OCI-LY1 (cell line): ENCODE data around the gene EXOC1L.

ENCODE experiments used
- H2AFZ ChIP-seq: fragments of 200-600 bp; sonication (generic), shearing (Covaris generic); 2 replicates; pipeline ENCODE4 v1.6.0; 2014; ENCODE audit warnings: antibody characterized with exemption, mild to moderate bottlenecking, low read length
- H3F3A ChIP-seq: fragments of 200-600 bp; sonication (generic), shearing (Covaris generic); 2 replicates; pipeline ENCODE4 v1.6.0; 2014; ENCODE audit warnings: mild to moderate bottlenecking, antibody characterized with exemption, low read length, moderate library complexity; ENCODE audit not compliant: insufficient read depth
- H3K27ac ChIP-seq: fragments of 200-600 bp; sonication (generic); 2 replicates; pipeline ENCODE4 v1.5.1; 2014; ENCODE audit warnings: low read length, mixed run types, mild to moderate bottlenecking, low read depth; ENCODE audit not compliant: poor library complexity, severe bottlenecking
- H3K27me3 ChIP-seq: fragments of 200-600 bp; sonication (generic); 2 replicates; pipeline ENCODE4 v1.6.0; 2014; ENCODE audit warnings: antibody characterized with exemption, mild to moderate bottlenecking, low read length, moderate library complexity; ENCODE audit not compliant: insufficient read depth
- H3K36me3 ChIP-seq: fragments of 200-600 bp; sonication (generic); 2 replicates; pipeline ENCODE4 v1.6.1; 2014; ENCODE audit warnings: mild to moderate bottlenecking, antibody characterized with exemption, low read length, moderate library complexity, mixed read lengths; ENCODE audit not compliant: insufficient read depth
- H3K4me1 ChIP-seq: fragments of 200-600 bp; sonication (generic); 2 replicates; pipeline ENCODE4 v1.5.1; 2014; ENCODE audit warnings: mild to moderate bottlenecking, low read length, moderate library complexity; ENCODE audit not compliant: insufficient read depth, severe bottlenecking
- H3K4me2 ChIP-seq: fragments of 200-600 bp; sonication (generic), shearing (Covaris generic); 2 replicates; pipeline ENCODE4 v1.6.1; 2014; ENCODE audit warnings: low read length
- H3K4me3 ChIP-seq: fragments of 200-600 bp; sonication (generic); 2 replicates; pipeline ENCODE4 v1.5.1; 2014; ENCODE audit warnings: low read length, low read depth, mild to moderate bottlenecking, mixed read lengths; ENCODE audit not compliant: poor library complexity, severe bottlenecking
- H3K79me2 ChIP-seq: fragments of 200-600 bp; shearing (Covaris generic); 2 replicates; pipeline ENCODE4 v1.6.1; 2016; ENCODE audit warnings: mixed run types, low read length, mixed read lengths; ENCODE audit not compliant: insufficient read depth
- H3K9ac ChIP-seq: fragments of 200-600 bp; sonication (generic), shearing (Covaris generic); 2 replicates; pipeline ENCODE4 v1.6.1; 2014; ENCODE audit warnings: mild to moderate bottlenecking, low read length, mixed read lengths
- H3K9me2 ChIP-seq: fragments of 200-600 bp; sonication (generic), shearing (Covaris generic); 2 replicates; pipeline ENCODE4 v1.6.1; 2014; ENCODE audit warnings: low read depth, mild to moderate bottlenecking, low read length, mixed read lengths
- H3K9me3 ChIP-seq: fragments of 200-600 bp; shearing (Covaris generic); 2 replicates; pipeline ENCODE4 v1.6.1; 2014; ENCODE audit warnings: low read length, mixed read lengths
- H4K20me1 ChIP-seq: fragments of 200-600 bp; sonication (generic), shearing (Covaris generic); 2 replicates; pipeline ENCODE4 v1.6.0; 2016; ENCODE audit warnings: mild to moderate bottlenecking, low read length; ENCODE audit not compliant: insufficient read depth
- EZH2 ChIP-seq: fragments of 200-600 bp; sonication (generic), shearing (Covaris generic); IDR thresholded peaks from 2 replicates; pipeline ENCODE4 v1.8.0; 2017; ENCODE audit warnings: borderline replicate concordance, mixed run types, mild to moderate bottlenecking, antibody characterized with exemption, low read length, moderate library complexity, mixed read lengths
- TF ChIP-seq, protein P1 (sequence below): fragments of 200-600 bp; sonication (generic), shearing (Covaris generic); IDR thresholded peaks from 2 replicates; pipeline ENCODE4 v1.5.1; 2017; ENCODE audit warnings: mild to moderate bottlenecking, antibody characterized with exemption, low read length, moderate library complexity, mixed read lengths

The EXOC1L gene

DNA sequence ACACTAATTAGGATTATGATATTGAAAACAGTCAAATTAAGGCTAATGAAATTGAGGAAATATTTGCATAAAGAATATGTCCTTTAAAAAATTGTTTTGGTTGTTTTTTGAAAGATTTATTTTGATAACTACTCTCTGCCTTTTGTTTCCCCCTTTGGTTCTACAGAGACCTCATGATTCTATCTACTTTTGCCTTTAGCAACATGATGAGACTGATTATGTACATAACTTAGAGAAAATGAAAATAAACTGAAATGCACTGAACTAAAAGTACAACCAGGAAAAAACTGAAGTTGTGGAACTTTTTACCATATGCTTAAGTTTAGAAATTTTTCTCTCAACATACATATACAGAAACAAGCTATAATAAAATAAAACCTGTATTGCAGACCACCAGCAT is 55.2 kb downstream of the EXOC1L start:
- Histone ChIP-seq H2AFZ (no peak overlapping the region), H3K27ac (no peak overlapping the region), H3K4me3 (no peak overlapping the region), H3K79me2 (no peaks in the 10 kb centered on the region), H3K4me2 (no peak overlapping the region), H3K4me1 (no peaks in the 10 kb centered on the region), H4K20me1 (no peaks in the 10 kb centered on the region), H3K9me2 (no peaks in the 10 kb centered on the region), H3K36me3 (peaks cover 44% of the 10 kb centered on the region), H3F3A (no peaks in the 10 kb centered on the region), H3K9me3 (no peaks in the 10 kb centered on the region), H3K9ac (no peak overlapping the region), H3K27me3 (no peaks in the 10 kb centered on the region)
- TF ChIP-seq, protein P1, sequence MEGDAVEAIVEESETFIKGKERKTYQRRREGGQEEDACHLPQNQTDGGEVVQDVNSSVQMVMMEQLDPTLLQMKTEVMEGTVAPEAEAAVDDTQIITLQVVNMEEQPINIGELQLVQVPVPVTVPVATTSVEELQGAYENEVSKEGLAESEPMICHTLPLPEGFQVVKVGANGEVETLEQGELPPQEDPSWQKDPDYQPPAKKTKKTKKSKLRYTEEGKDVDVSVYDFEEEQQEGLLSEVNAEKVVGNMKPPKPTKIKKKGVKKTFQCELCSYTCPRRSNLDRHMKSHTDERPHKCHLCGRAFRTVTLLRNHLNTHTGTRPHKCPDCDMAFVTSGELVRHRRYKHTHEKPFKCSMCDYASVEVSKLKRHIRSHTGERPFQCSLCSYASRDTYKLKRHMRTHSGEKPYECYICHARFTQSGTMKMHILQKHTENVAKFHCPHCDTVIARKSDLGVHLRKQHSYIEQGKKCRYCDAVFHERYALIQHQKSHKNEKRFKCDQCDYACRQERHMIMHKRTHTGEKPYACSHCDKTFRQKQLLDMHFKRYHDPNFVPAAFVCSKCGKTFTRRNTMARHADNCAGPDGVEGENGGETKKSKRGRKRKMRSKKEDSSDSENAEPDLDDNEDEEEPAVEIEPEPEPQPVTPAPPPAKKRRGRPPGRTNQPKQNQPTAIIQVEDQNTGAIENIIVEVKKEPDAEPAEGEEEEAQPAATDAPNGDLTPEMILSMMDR, result no peak
- TF ChIP-seq EZH2, result no peak

DNA sequence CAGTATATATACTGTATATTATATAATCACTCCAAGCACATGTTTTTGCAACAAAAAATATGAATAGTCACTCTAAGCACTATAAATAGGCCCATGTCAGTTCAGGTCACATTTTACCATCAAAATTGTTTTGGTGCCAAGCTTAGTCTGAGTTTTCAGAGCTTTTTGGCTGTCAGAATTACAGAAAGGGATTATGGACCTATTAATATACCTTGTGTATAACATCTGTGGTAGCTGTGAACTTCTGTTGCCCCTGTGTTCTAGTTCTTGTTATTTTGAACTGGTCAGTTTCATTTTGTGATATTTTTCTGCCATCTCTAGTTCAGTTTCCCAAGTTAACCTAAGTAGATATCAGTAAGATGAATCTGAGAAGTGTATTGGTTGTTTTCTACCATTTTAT is 56.8 kb downstream of the EXOC1L start:
- H3K27me3 ChIP-seq, result no peaks in the 10 kb centered on the region
- no peak overlapping the region for H3K27ac ChIP-seq
- no peak overlapping the region for H3K4me2 ChIP-seq
- H3K36me3 ChIP-seq, result peaks cover 40% of the 10 kb centered on the region
- no peaks in the 10 kb centered on the region for H3K9me2 ChIP-seq
- no peak for TF ChIP-seq EZH2
- TF ChIP-seq, protein P1, result no peak
- no peak overlapping the region for H3K4me3 ChIP-seq
- H4K20me1 ChIP-seq, result no peaks in the 10 kb centered on the region
- no peaks in the 10 kb centered on the region for H3K4me1 ChIP-seq
- no peak overlapping the region for H2AFZ ChIP-seq
- H3F3A ChIP-seq, result no peaks in the 10 kb centered on the region
- H3K79me2 ChIP-seq, result no peaks in the 10 kb centered on the region
- no peak overlapping the region for H3K9ac ChIP-seq
- H3K9me3 ChIP-seq, result no peaks in the 10 kb centered on the region

DNA sequence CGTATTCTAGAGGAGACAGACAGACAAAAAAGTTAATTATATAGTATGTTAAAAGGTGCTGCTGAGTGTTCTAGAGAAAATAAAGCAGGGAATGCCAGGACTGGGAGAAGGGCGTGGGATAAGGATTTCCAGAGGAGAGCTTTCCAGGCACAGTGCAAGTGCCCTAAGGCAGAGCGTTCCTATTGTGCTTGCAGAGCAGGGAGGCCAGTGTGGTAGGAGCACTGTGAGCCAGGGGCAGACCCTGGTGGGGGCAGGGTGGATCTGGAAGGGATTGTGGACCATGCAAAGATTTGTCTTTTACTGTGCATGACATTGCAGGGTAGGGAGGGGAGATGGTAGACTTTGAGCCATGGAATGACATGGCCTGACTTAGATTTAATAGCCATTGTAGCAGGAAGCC is 59.6 kb downstream of the EXOC1L start:
- Histone ChIP-seq H3K9me2 (no peaks in the 10 kb centered on the region), H3K79me2 (no peaks in the 10 kb centered on the region), H3K9me3 (no peaks in the 10 kb centered on the region), H2AFZ (no peak overlapping the region), H3K9ac (no peak overlapping the region), H3K27ac (no peak overlapping the region), H4K20me1 (no peaks in the 10 kb centered on the region), H3K36me3 (peaks cover 33% of the 10 kb centered on the region), H3K27me3 (no peaks in the 10 kb centered on the region), H3F3A (no peaks in the 10 kb centered on the region), H3K4me2 (no peak overlapping the region), H3K4me1 (no peaks in the 10 kb centered on the region), H3K4me3 (no peak overlapping the region)
- TF ChIP-seq, protein P1, result no peak
- TF ChIP-seq EZH2, result no peak
